DOHH2 (cell line): ENCODE results near the gene STK38L.

Experiments used
- H3F3A ChIP-seq: fragments of 200-600 bp; sonication (generic), shearing (Covaris generic); 2 replicates; pipeline ENCODE4 v1.6.0; 2016; ENCODE audit warnings: antibody characterized with exemption, mild to moderate bottlenecking; ENCODE audit not compliant: control insufficient read depth, insufficient read depth
- H3K27ac ChIP-seq: fragments of 200-600 bp; sonication (generic); 2 replicates; pipeline ENCODE4 v1.5.1; 2014; ENCODE audit warnings: low read depth, mild to moderate bottlenecking, low read length, moderate library complexity
- H3K27me3 ChIP-seq: fragments of 200-600 bp; sonication (generic); 2 replicates; pipeline ENCODE4 v1.6.1; 2014; ENCODE audit warnings: mild to moderate bottlenecking, low read length, mixed read lengths; ENCODE audit not compliant: control insufficient read depth
- H3K36me3 ChIP-seq: fragments of 200-600 bp; sonication (generic); 2 replicates; pipeline ENCODE4 v1.6.1; 2014; ENCODE audit warnings: mild to moderate bottlenecking, low read length, moderate library complexity, mixed read lengths; ENCODE audit not compliant: control insufficient read depth
- H3K4me1 ChIP-seq: fragments of 200-600 bp; sonication (generic); 2 replicates; pipeline ENCODE4 v1.6.1; 2014; ENCODE audit warnings: mild to moderate bottlenecking, low read length, mixed read lengths; ENCODE audit not compliant: control insufficient read depth
- H3K4me2 ChIP-seq: fragments of 200-600 bp; sonication (generic); 2 replicates; pipeline ENCODE4 v1.6.0; 2014; ENCODE audit warnings: mild to moderate bottlenecking, low read length, moderate library complexity
- H3K4me3 ChIP-seq: fragments of 200-600 bp; sonication (generic); 2 replicates; pipeline ENCODE4 v1.5.1; 2014; ENCODE audit warnings: mild to moderate bottlenecking, low read length, mixed read lengths
- H3K79me2 ChIP-seq: fragments of 200-600 bp; sonication (generic); 2 replicates; pipeline ENCODE4 v1.6.1; 2014; ENCODE audit warnings: mild to moderate bottlenecking, low read length, mixed read lengths; ENCODE audit not compliant: control insufficient read depth
- H3K9me2 ChIP-seq: fragments of 200-600 bp; sonication (generic); replicated peaks from 2 replicates; pipeline ENCODE4 v1.6.1; 2014; ENCODE audit warnings: mild to moderate bottlenecking, low read length, mixed read lengths; ENCODE audit not compliant: control insufficient read depth
- H3K9me3 ChIP-seq: fragments of 200-600 bp; sonication (generic); 2 replicates; pipeline ENCODE4 v1.6.1; 2014; ENCODE audit warnings: antibody characterized with exemption, low read length, mixed read lengths; ENCODE audit not compliant: control insufficient read depth, insufficient read depth
- H4K20me1 ChIP-seq: fragments of 200-600 bp; sonication (generic); 2 replicates; pipeline ENCODE4 v1.6.0; 2014; ENCODE audit warnings: low read depth, mild to moderate bottlenecking, antibody characterized with exemption, low read length, moderate library complexity; ENCODE audit not compliant: control insufficient read depth, insufficient read depth
- CTCF ChIP-seq: fragments of 200-600 bp; sonication (generic); IDR thresholded peaks from one replicate; pipeline ENCODE4 v1.5.1; 2014; ENCODE audit warnings: antibody characterized with exemption, mild to moderate bottlenecking, low read depth, low read length; ENCODE audit not compliant: poor library complexity, severe bottlenecking
- EZH2phosphoT487 ChIP-seq: fragments of 200-600 bp; sonication (generic); IDR thresholded peaks from 2 replicates; pipeline ENCODE4 v1.6.1; 2017; ENCODE audit warnings: borderline replicate concordance, mild to moderate bottlenecking, antibody characterized with exemption, low read length, moderate library complexity, mixed read lengths

The STK38L gene

GRCh38 chr12:27246774-27247173 is 2.7 kb downstream of the STK38L start:
- H3F3A ChIP-seq = peaks cover 11% of the 10 kb centered on the region
- no peaks in the 10 kb centered on the region for H4K20me1 ChIP-seq
- peak overlapping the region; percentile 96 for H3K4me2 ChIP-seq
- H3K4me3 ChIP-seq = 0 out of 2 replicates have a peak overlapping the region, but pooled peaks have one; percentile 95
- peaks cover 61% of the 10 kb centered on the region for H3K79me2 ChIP-seq
- no peaks in the 10 kb centered on the region for H3K9me2 ChIP-seq
- H3K9me3 ChIP-seq = peaks cover 11% of the 10 kb centered on the region; the same call in 1 of the 2 replicates
- TF ChIP-seq CTCF = no peak
- TF ChIP-seq EZH2phosphoT487 = no peak
- peaks cover 5% of the 10 kb centered on the region for H3K36me3 ChIP-seq
- no peak overlapping the region for H3K27ac ChIP-seq
- H3K27me3 ChIP-seq = no peaks in the 10 kb centered on the region
- H3K4me1 ChIP-seq = peaks cover 40% of the 10 kb centered on the region

DNA sequence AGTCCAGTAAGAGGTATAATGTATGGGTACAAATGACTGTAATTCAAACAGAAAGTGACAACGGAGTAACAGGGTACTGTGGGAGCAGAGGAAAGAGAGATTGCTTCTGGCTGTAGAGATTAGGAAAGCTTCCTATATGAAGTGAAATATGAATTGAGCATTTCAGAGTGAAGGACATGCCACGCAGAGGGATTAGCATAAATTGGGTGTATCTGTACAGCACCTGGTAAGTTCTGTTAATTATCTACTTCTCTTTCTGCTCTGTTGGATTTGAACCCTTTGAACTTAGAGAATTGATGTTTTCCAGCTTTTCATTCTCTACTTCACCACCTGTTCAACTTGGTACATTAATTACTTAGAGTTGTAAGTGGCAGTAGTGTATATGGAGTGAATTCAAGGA is 8.8 kb downstream of the STK38L start:
- H3K27ac ChIP-seq = no peak overlapping the region
- H3K4me2 ChIP-seq = no peak overlapping the region
- TF ChIP-seq CTCF (no peak), EZH2phosphoT487 (no peak)
- no peaks in the 10 kb centered on the region for H4K20me1 ChIP-seq
- no peak overlapping the region for H3K4me3 ChIP-seq
- no peaks in the 10 kb centered on the region; the same call in 1 of the 2 replicates for H3K36me3 ChIP-seq
- H3K4me1 ChIP-seq = peaks cover 16% of the 10 kb centered on the region
- no peaks in the 10 kb centered on the region for H3K27me3 ChIP-seq
- H3K79me2 ChIP-seq = peaks cover 47% of the 10 kb centered on the region
- H3K9me3 ChIP-seq = no peaks in the 10 kb centered on the region
- H3K9me2 ChIP-seq = no peaks in the 10 kb centered on the region
- no peaks in the 10 kb centered on the region for H3F3A ChIP-seq

- no peaks in the 10 kb centered on the region; the same call in 1 of the 2 replicates for H3K36me3 ChIP-seq
- no peaks in the 10 kb centered on the region for H3K9me3 ChIP-seq
- no peak overlapping the region for H3K27ac ChIP-seq
- H3K9me2 ChIP-seq = no peaks in the 10 kb centered on the region
- no peak overlapping the region for H3K4me3 ChIP-seq
- no peaks in the 10 kb centered on the region for H4K20me1 ChIP-seq
- TF ChIP-seq CTCF (no peak), EZH2phosphoT487 (no peak)
- H3K4me2 ChIP-seq = no peak overlapping the region
- H3K4me1 ChIP-seq = peaks cover 16% of the 10 kb centered on the region
- no peaks in the 10 kb centered on the region for H3K27me3 ChIP-seq
- H3F3A ChIP-seq = no peaks in the 10 kb centered on the region
- peaks cover 43% of the 10 kb centered on the region for H3K79me2 ChIP-seq
Observed at GRCh38 chr12:27253347-27253746, 9.3 kb downstream of the STK38L start.

- H3K9me2 ChIP-seq = no peaks in the 10 kb centered on the region
- H3K27me3 ChIP-seq = no peaks in the 10 kb centered on the region
- H3F3A ChIP-seq = no peaks in the 10 kb centered on the region
- H3K4me1 ChIP-seq = peaks cover 6% of the 10 kb centered on the region
- H3K4me2 ChIP-seq = no peak overlapping the region
- TF ChIP-seq EZH2phosphoT487 = no peak
- no peak for TF ChIP-seq CTCF
- H3K9me3 ChIP-seq = no peaks in the 10 kb centered on the region
- no peak overlapping the region for H3K4me3 ChIP-seq
- H3K36me3 ChIP-seq = no peaks in the 10 kb centered on the region
- H4K20me1 ChIP-seq = no peaks in the 10 kb centered on the region
- H3K27ac ChIP-seq = no peak overlapping the region
- peaks cover 28% of the 10 kb centered on the region for H3K79me2 ChIP-seq
Observed at GRCh38 chr12:27255806-27256205, 11.7 kb downstream of the STK38L start.
